Hematopoietic multipotent progenitor cell treated with erythropoietin and hydrocortisone succinate and interleukin-3 and kit ligand, for 6 days (in vitro differentiated cells): Measurements from ENCODE around the gene CCDC85A.

Experiments used
- DNase-seq: peaks from one replicate; pipeline ENCODE4 v3.0.0-alpha.2; 2015

The CCDC85A gene

GRCh38 chr2:56197816-56198215 is 14.0 kb downstream of the CCDC85A start:
- DNase-seq, result no peak

- DNase-seq, result no peak
Observed at GRCh38 chr2:56198936-56199335, 15.1 kb downstream of the CCDC85A start.

- no peak for DNase-seq
Observed at GRCh38 chr2:56199492-56199891, 15.7 kb downstream of the CCDC85A start.

GRCh38 chr2:56202381-56203121 is 18.8 kb downstream of the CCDC85A start:
- no peak for DNase-seq

GRCh38 chr2:56204556-56204955 is 20.8 kb downstream of the CCDC85A start:
- no peak for DNase-seq

GRCh38 chr2:56206250-56206649 is 22.5 kb downstream of the CCDC85A start:
- DNase-seq, result no peak

- no peak for DNase-seq
Observed at GRCh38 chr2:56207760-56208159, 24.0 kb downstream of the CCDC85A start.

GRCh38 chr2:56208380-56208779 is 24.6 kb downstream of the CCDC85A start:
- no peak for DNase-seq

GRCh38 chr2:56209701-56210100 is 25.9 kb downstream of the CCDC85A start:
- no peak for DNase-seq

- no peak for DNase-seq
Observed at GRCh38 chr2:56210291-56210690, 26.5 kb downstream of the CCDC85A start.

GRCh38 chr2:56211048-56211447 is 27.3 kb downstream of the CCDC85A start:
- no peak for DNase-seq

GRCh38 chr2:56215911-56216310 is 32.1 kb downstream of the CCDC85A start:
- DNase-seq, result no peak

- DNase-seq, result no peak
Observed at GRCh38 chr2:56217106-56217505, 33.3 kb downstream of the CCDC85A start.

GRCh38 chr2:56222481-56222880 is 38.7 kb downstream of the CCDC85A start:
- no peak for DNase-seq

- DNase-seq, result no peak
Observed at GRCh38 chr2:56224316-56224715, 40.5 kb downstream of the CCDC85A start.

- DNase-seq, result no peak
Observed at GRCh38 chr2:56227811-56228210, 44.0 kb downstream of the CCDC85A start.

- no peak for DNase-seq
Observed at GRCh38 chr2:56229397-56230060, 45.7 kb downstream of the CCDC85A start.

- DNase-seq, result no peak
Observed at GRCh38 chr2:56230156-56230555, 46.4 kb downstream of the CCDC85A start.

- DNase-seq, result no peak
Observed at GRCh38 chr2:56231361-56231760, 47.6 kb downstream of the CCDC85A start.

- no peak for DNase-seq
Observed at GRCh38 chr2:56232912-56233311, 49.1 kb downstream of the CCDC85A start.

- no peak for DNase-seq
Observed at GRCh38 chr2:56234241-56234640, 50.5 kb downstream of the CCDC85A start.

GRCh38 chr2:56239030-56239429 is 55.2 kb downstream of the CCDC85A start:
- no peak for DNase-seq

GRCh38 chr2:56239437-56239836 is 55.6 kb downstream of the CCDC85A start:
- DNase-seq, result no peak

- DNase-seq, result no peak
Observed at GRCh38 chr2:56240210-56240609, 56.4 kb downstream of the CCDC85A start.

- DNase-seq, result no peak
Observed at GRCh38 chr2:56244506-56244905, 60.7 kb downstream of the CCDC85A start.
